H1 (cell line): ENCODE results near the gene TAF1B. TPM values are rescaled to one million over a fixed set of nuclear protein-coding genes. Genes with fewer than 3 reads are reported as not detected.

Experiments used
- CTCF ChIA-PET: fragments of 300-600 bp; sonication (Branson Sonifier 250); formaldehyde crosslinking; loops from one replicate; lab custom pipeline; 2021; ENCODE audit not compliant: partially characterized antibody; lab: Charles Lee
- POLR2A ChIA-PET: fragments of 300-600 bp; sonication (Branson Sonifier 250); formaldehyde crosslinking; loops from one replicate; lab custom pipeline; 2021; ENCODE audit warnings: inconsistent platforms; ENCODE audit not compliant: partially characterized antibody; lab: Charles Lee
- DNase-seq, 2 experiments: peaks; one replicate each; pipeline versions ENCODE4 v3.0.0 to v3.0.0-alpha.2; 2010 to 2022; ENCODE audit warnings: low spot score in 2 of 2, low read depth in 1 of 2, mixed read lengths in 1 of 2
- FAIRE-seq: peaks from 2 replicates; lab custom pipeline; 2011; peaks lifted over from hg19 to GRCh38; lab: Jason Lieb, UNC
- H2AFZ ChIP-seq: 2 replicates; pipeline ENCODE4 v1.8.1; 2012; ENCODE audit warnings: low read length, inconsistent platforms
- H2AK5ac ChIP-seq: 2 replicates; pipeline ENCODE4 v1.6.1; 2013; ENCODE audit warnings: low read depth, low read length
- H2BK120ac ChIP-seq: replicated peaks from 2 replicates; pipeline ENCODE3; 2013; ENCODE audit warnings: low read depth, low read length, inconsistent platforms
- H2BK12ac ChIP-seq: 2 replicates; pipeline ENCODE4 v1.6.1; 2013; ENCODE audit warnings: low read depth, low read length
- H2BK15ac ChIP-seq: 2 replicates; pipeline ENCODE4 v1.6.1; 2013; ENCODE audit warnings: low read length
- H2BK20ac ChIP-seq: 2 replicates; pipeline ENCODE4 v1.6.1; 2013; ENCODE audit warnings: low read length
- H2BK5ac ChIP-seq: 2 replicates; pipeline ENCODE4 v1.6.1; 2013; ENCODE audit warnings: low read depth, low read length
- H3K14ac ChIP-seq: 2 replicates; pipeline ENCODE4 v1.6.1; 2013; ENCODE audit warnings: inconsistent platforms; ENCODE audit not compliant: insufficient read length
- H3K18ac ChIP-seq: 2 replicates; pipeline ENCODE4 v1.6.1; 2013; ENCODE audit warnings: low read length; ENCODE audit errors: extremely low read depth
- H3K23ac ChIP-seq: 2 replicates; pipeline ENCODE4 v1.6.1; 2013; ENCODE audit warnings: inconsistent platforms; ENCODE audit not compliant: insufficient read length
- H3K23me2 ChIP-seq: 2 replicates; pipeline ENCODE4 v1.6.1; 2013; ENCODE audit warnings: low read depth, low read length
- H3K27ac ChIP-seq: 2 replicates; pipeline ENCODE4 v1.6.1; 2011; ENCODE audit warnings: low read depth, low read length, inconsistent platforms
- H3K27me3 ChIP-seq, 4 experiments: replicated peaks in 1 of 4; 1 replicate in 1 of 4; 2 replicates in 3 of 4; pipeline versions ENCODE4 v1.6.1 to v1.8.1; 2011 to 2013; ENCODE audit warnings: low read length in 3 of 4, mild to moderate bottlenecking in 3 of 4, inconsistent platforms in 2 of 4, mixed read lengths in 2 of 4, moderate library complexity in 1 of 4; ENCODE audit not compliant: control insufficient read depth in 3 of 4, insufficient read depth in 3 of 4; ENCODE audit errors: extremely low read depth in 1 of 4
- H3K36me3 ChIP-seq, 4 experiments: 2 replicates each; pipeline versions ENCODE4 v1.6.1 to v1.8.1; 2011 to 2013; ENCODE audit warnings: mild to moderate bottlenecking in 4 of 4, low read length in 3 of 4, moderate library complexity in 2 of 4, control low read depth in 1 of 4, inconsistent platforms in 1 of 4; ENCODE audit not compliant: insufficient read depth in 4 of 4, control insufficient read depth in 2 of 4
- H3K4ac ChIP-seq: replicated peaks from 2 replicates; pipeline ENCODE3; 2013; ENCODE audit warnings: low read length, low read depth, mixed read lengths, inconsistent platforms; ENCODE audit not compliant: insufficient read length
- H3K4me1 ChIP-seq, 4 experiments: replicated peaks in 1 of 4; 1 replicate in 1 of 4; 2 replicates in 3 of 4; pipeline versions ENCODE4 v1.6.1 to v1.8.1; 2011 to 2013; ENCODE audit warnings: low read length in 3 of 4, inconsistent platforms in 2 of 4, mixed read lengths in 1 of 4; ENCODE audit not compliant: insufficient read depth in 4 of 4, control insufficient read depth in 3 of 4
- H3K4me2 ChIP-seq, 2 experiments: 2 replicates each; pipeline versions ENCODE4 v1.6.1 to v1.8.1; 2011 to 2013; ENCODE audit warnings: low read depth in 2 of 2, low read length in 2 of 2, control low read depth in 1 of 2, inconsistent platforms in 1 of 2, mild to moderate bottlenecking in 1 of 2; ENCODE audit not compliant: insufficient read depth in 1 of 2
- H3K4me3 ChIP-seq, 4 experiments: fragments of 200-600, 300-600 bp in 1 of 4; sonication (generic), shearing (Covaris generic), sonication (Bioruptor Twin) in 1 of 4; 2 replicates each; pipeline versions ENCODE4 v1.5.1 to v1.8.1; 2011 to 2016; ENCODE audit warnings: low read length in 4 of 4, low read depth in 3 of 4, control low read depth in 2 of 4, inconsistent platforms in 2 of 4, mild to moderate bottlenecking in 2 of 4, mixed read lengths in 1 of 4, moderate library complexity in 1 of 4; ENCODE audit not compliant: insufficient read depth in 2 of 4; ENCODE audit errors: extremely low read depth in 1 of 4
- H3K56ac ChIP-seq: replicated peaks from 2 replicates; pipeline ENCODE3; 2013; ENCODE audit warnings: low read depth, mild to moderate bottlenecking, mixed read lengths, low read length, inconsistent platforms; ENCODE audit not compliant: insufficient read length
- H3K79me1 ChIP-seq: 2 replicates; pipeline ENCODE4 v1.6.1; 2013; ENCODE audit warnings: low read depth, low read length, control low read depth
- H3K79me2 ChIP-seq, 2 experiments: 2 replicates each; pipeline versions ENCODE4 v1.6.1 to v1.8.1; 2012 to 2013; ENCODE audit warnings: low read length in 2 of 2, mild to moderate bottlenecking in 2 of 2, inconsistent platforms in 1 of 2; ENCODE audit not compliant: insufficient read depth in 2 of 2, control insufficient read depth in 1 of 2
- H3K9ac ChIP-seq, 4 experiments: replicated peaks in 1 of 4; 1 replicate in 1 of 4; 2 replicates in 3 of 4; pipeline versions ENCODE4 v1.6.1 to v1.8.1; 2011 to 2013; ENCODE audit warnings: low read depth in 3 of 4, low read length in 3 of 4, control low read depth in 2 of 4, mild to moderate bottlenecking in 2 of 4, moderate library complexity in 2 of 4, inconsistent platforms in 1 of 4; ENCODE audit errors: extremely low read depth in 1 of 4
- H3K9me3 ChIP-seq, 2 experiments: 2 replicates each; pipeline versions ENCODE4 v1.6.1 to v1.8.1; 2012 to 2013; ENCODE audit warnings: mild to moderate bottlenecking in 2 of 2, moderate library complexity in 2 of 2, control low read depth in 1 of 2, inconsistent platforms in 1 of 2, low read depth in 1 of 2, low read length in 1 of 2, mixed read lengths in 1 of 2; ENCODE audit not compliant: insufficient read depth in 2 of 2
- H4K20me1 ChIP-seq, 2 experiments: replicated peaks in 1 of 2; 2 replicates each; pipeline versions ENCODE3 to v1.8.1; 2011 to 2013; ENCODE audit warnings: inconsistent platforms in 2 of 2, low read length in 2 of 2, mild to moderate bottlenecking in 1 of 2; ENCODE audit not compliant: insufficient read depth in 2 of 2, control insufficient read depth in 1 of 2
- H4K5ac ChIP-seq: 2 replicates; pipeline ENCODE4 v1.6.1; 2013; ENCODE audit warnings: low read length, low read depth, mixed read lengths, inconsistent platforms; ENCODE audit not compliant: insufficient read length
- H4K8ac ChIP-seq: 2 replicates; pipeline ENCODE4 v1.8.0; 2013; ENCODE audit warnings: mild to moderate bottlenecking, moderate library complexity, low read length, inconsistent platforms; ENCODE audit not compliant: insufficient read depth; ENCODE audit errors: extremely low read depth
- H4K91ac ChIP-seq: replicated peaks from 2 replicates; pipeline ENCODE3; 2013; ENCODE audit warnings: low read length, mixed read lengths, inconsistent platforms; ENCODE audit not compliant: insufficient read length
- JUND ChIP-seq: IDR thresholded peaks from 2 replicates; pipeline ENCODE4 v1.6.1; 2011; ENCODE audit warnings: mild to moderate bottlenecking, improper control_type of control experiment, low read length
- KDM1A ChIP-seq: fragments of 200-600, 300-600 bp; sonication (generic); IDR thresholded peaks from 2 replicates; pipeline ENCODE4 v1.7.1; 2016; ENCODE audit warnings: mild to moderate bottlenecking, low read length, borderline replicate concordance
- KDM5A ChIP-seq: fragments of 200-600 bp; IDR thresholded peaks from 2 replicates; pipeline ENCODE4 v1.7.1; 2012; ENCODE audit warnings: mild to moderate bottlenecking, low read length, inconsistent platforms, mixed read lengths
- MAFK ChIP-seq: IDR thresholded peaks from 2 replicates; pipeline ENCODE4 v1.6.1; 2012; ENCODE audit warnings: low read depth, mild to moderate bottlenecking, improper control_type of control experiment, low read length
- RAD21 ChIP-seq, 2 experiments: IDR thresholded peaks in 1 of 2; conservative IDR thresholded peaks in 1 of 2; 2 replicates each; pipeline ENCODE4 v1.6.1; 2011; ENCODE audit warnings: low read depth in 2 of 2, low read length in 2 of 2, improper control_type of control experiment in 1 of 2, inconsistent platforms in 1 of 2, mild to moderate bottlenecking in 1 of 2, moderate library complexity in 1 of 2
- SP1 ChIP-seq: IDR thresholded peaks from 2 replicates; pipeline ENCODE4 v1.6.1; 2011; ENCODE audit warnings: low read depth, low read length
- SRF ChIP-seq: IDR thresholded peaks from 2 replicates; pipeline ENCODE4 v1.6.1; 2011; ENCODE audit warnings: mild to moderate bottlenecking, low read depth, low read length, moderate library complexity
- SUZ12 ChIP-seq: fragments of 200-600 bp; sonication (generic); IDR thresholded peaks from 2 replicates; pipeline ENCODE4 v1.6.1; 2012; ENCODE audit warnings: mild to moderate bottlenecking, inconsistent platforms, low read length, moderate library complexity, mixed read lengths
- TAF7 ChIP-seq: optimal IDR thresholded peaks from 2 replicates; pipeline ENCODE3; 2011; ENCODE audit warnings: low read depth, mild to moderate bottlenecking, inconsistent platforms, low read length, moderate library complexity, borderline replicate concordance
- TBP ChIP-seq: IDR thresholded peaks from 2 replicates; pipeline ENCODE4 v1.6.1; 2011; ENCODE audit warnings: low read depth, low read length, improper control_type of control experiment
- WGBS, 2 experiments: shearing (Covaris generic) in 1 of 2; methylation state at CpG; one replicate each; pipeline versions ENCODE4 v1.1.6 to v1.1.7; 2013 to 2015; ENCODE audit warnings: low lambda C conversion rate in 2 of 2, mixed read lengths in 2 of 2, inconsistent platforms in 1 of 2, low coverage in 1 of 2, missing lambda C conversion rate in 1 of 2; ENCODE audit not compliant: insufficient replicate concordance in 2 of 2, insufficient coverage in 1 of 2, insufficient read length in 1 of 2; ENCODE audit errors: extremely low coverage in 1 of 2, missing lambda C conversion rate in 1 of 2; 5-methylcytosine and 5-hydroxymethylcytosine counted together
- polyA plus RNA-seq, 7 experiments: library from polyadenylated mRNA; depleted of rRNA in 3 of 7; stranded (reverse) in 5 of 7; unstranded in 2 of 7; fragments of >200 nt in 5 of 7; fragments of 200-250 nt in 2 of 7; gene quantifications; 1 replicate in 5 of 7; 2 replicates in 1 of 7; 4 replicates in 1 of 7; pipeline versions ENCODE4 v1.2.1 to v1.2.3, GENCODE V29; 2011 to 2013; ENCODE audit warnings: missing spikeins in 2 of 7, mixed read lengths in 2 of 7
- total RNA-seq: library from RNA; stranded (reverse); fragmentation: NEBNext Ultra II Directional; extraction: Animal tissue kit (Norgen Biotek cat#: 25700); gene quantifications from 2 replicates; pipeline ENCODE4 v1.2.1, GENCODE V29; 2021

TAF1B gene
- total and polyA plus RNA-seq, 2 of the 8 experiments (the other 6 are each of a cell fraction or from before 2014, with no cell fraction given), result 6.6 to 25.2 TPM

- FAIRE-seq, result no peak
- no peaks in the 10 kb centered on the region for H3K79me2 ChIP-seq
These were observed 6.8 kb upstream of the TAF1B start for GRCh38 chr2:9836517-9836916.

More at GRCh38 chr2:9836517-9836916, 6.8 kb upstream of the TAF1B start:
- Histone ChIP-seq H2BK15ac (no peak overlapping the region), H4K8ac (no peak overlapping the region), H2BK5ac (no peak overlapping the region), H3K18ac (no peak overlapping the region), H3K4me1 (peaks cover 0 to 2% (median 2%) of the 10 kb centered on the region in 4 experiments; a peak in 1 of 7 replicates), H3K56ac (no peak overlapping the region), H3K14ac (no peak overlapping the region), H3K23me2 (no peaks in the 10 kb centered on the region), H2AFZ (no peak overlapping the region), H3K36me3 (no peaks in the 10 kb centered on the region), H3K27ac (no peak overlapping the region), H2BK12ac (no peak overlapping the region), H3K4me3 (no peak overlapping the region), H2BK20ac (no peak overlapping the region), H3K23ac (no peak overlapping the region), H4K5ac (no peak overlapping the region), H3K79me1 (no peaks in the 10 kb centered on the region), H3K4ac (no peak overlapping the region), H3K9ac (no peak overlapping the region), H4K91ac (no peak overlapping the region), H3K27me3 (no peaks in the 10 kb centered on the region; a peak in 1 of 7 replicates), H2AK5ac (no peak overlapping the region), H3K9me3 (no peaks in the 10 kb centered on the region), H2BK120ac (no peak overlapping the region), H4K20me1 (peaks cover 0 to 2% of the 10 kb centered on the region in 2 experiments), H3K4me2 (no peak overlapping the region)
- TF ChIP-seq KDM5A (no peak), MAFK (no peak), SP1 (no peak), JUND (no peak), TAF7 (no peak), KDM1A (no peak), RAD21 (IDR thresholded peaks at IDR 0.05 in 1 of 2, conservative IDR thresholded peaks at IDR 0.05 in 1 of 2; ENCODE audit: low read depth in 2 of 2, low read length in 2 of 2) (no peak), SUZ12 (no peak), SRF (no peak), TBP (no peak)
- CTCF ChIA-PET, result interaction anchor here (2.1 kb wide), 1 partner anchor 22 kb away, joined by 7 read pairs; no protein-coding TSS in a partner anchor
- 91% methylated on average over 3 of the region's 3 CpGs; no CpG with 5 or more reads in 1 of the 2 experiments for WGBS, 2 experiments
- DNase-seq, result no peak
- POLR2A ChIA-PET, result no interaction called here
